Kidney glomerular epithelial cell (primary cell): ENCODE measurements around the gene VPS54.
A peak's percentile ranks its signal among the peaks of the same experiment; 100 is the strongest.
"Not testable (repeated sequence)": the region's sequence is repeated elsewhere in the genome, so short reads cannot be mapped to it uniquely, and the experiment has no call there.

Experiments used
- DNase-seq: peaks from one replicate; lab custom pipeline; 2025; lab: John Stamatoyannopoulos, UW

VPS54 gene

GRCh38 chr2:64021578-64021977 lies 2.4 kb upstream of the VPS54 start:
- no peak for DNase-seq

GRCh38 chr2:64019975-64020528 lies 824 bp upstream of the VPS54 start:
- DNase-seq: no peak

GRCh38 chr2:64018701-64019082 lies 536 bp downstream of the VPS54 start:
- peak; percentile 33 for DNase-seq

GRCh38 chr2:64017811-64018700 lies 1.2 kb downstream of the VPS54 start:
- DNase-seq: peak; percentile 32

DNA sequence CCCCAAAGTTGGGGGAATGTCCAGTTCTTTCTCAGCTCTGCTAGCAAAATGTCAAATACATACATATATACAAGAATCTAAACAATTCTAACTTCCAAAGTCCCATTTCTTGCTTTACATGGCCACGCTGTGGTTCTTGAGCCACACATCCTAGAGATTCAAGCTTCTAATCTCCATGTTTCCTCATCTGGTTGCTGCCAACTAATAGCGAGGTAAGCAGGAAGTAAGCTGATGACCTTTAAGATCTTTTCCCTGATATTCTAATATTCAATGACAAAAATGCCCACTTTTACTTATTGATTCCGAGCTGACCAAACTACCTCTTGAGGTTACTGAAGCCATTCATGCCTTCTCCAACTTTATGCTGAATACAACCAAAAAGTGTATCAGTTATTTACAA lies 3.3 kb downstream of the VPS54 start:
- no peak for DNase-seq

- no peak for DNase-seq
Observed at GRCh38 chr2:64015391-64015790, 3.8 kb downstream of the VPS54 start.

DNA sequence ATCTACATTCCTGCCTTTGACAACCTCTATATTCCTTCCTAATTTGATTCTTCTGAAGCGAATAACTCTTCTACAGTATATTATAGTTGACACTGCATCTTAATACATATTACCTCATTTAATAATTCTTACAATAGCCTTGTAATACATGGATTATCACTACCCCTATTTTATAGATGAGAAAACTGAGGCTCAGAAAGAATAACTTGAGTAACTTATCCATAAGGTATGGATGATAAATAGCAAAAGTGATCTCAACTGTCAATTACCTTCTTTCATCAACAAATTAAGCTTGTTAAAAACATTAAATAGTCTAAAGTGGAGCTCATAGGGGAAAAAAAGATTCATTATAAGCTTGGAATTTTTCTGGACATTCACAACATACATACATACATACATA lies 4.6 kb downstream of the VPS54 start:
- no peak for DNase-seq

GRCh38 chr2:64013053-64013452 lies 6.2 kb downstream of the VPS54 start:
- no peak for DNase-seq

DNA sequence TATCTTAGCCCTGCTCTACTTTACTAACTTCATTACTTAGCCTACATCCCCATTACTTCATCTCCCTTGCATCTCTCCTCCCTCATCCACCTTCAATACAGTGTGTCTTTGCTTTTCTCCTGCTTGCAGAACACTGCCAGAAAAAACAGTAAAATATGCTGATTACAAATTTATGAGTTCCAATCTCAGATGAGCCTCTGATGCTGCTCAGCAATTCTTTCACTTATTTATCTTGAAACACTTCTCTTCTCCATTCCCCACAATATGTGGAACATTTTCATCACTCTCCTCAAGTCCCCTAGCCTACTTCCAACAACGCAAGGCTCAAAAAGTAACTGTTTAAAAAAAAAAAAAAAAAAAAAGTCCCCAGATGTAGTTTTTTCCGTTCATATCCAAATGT lies 7.1 kb downstream of the VPS54 start:
- DNase-seq: no peak

DNA sequence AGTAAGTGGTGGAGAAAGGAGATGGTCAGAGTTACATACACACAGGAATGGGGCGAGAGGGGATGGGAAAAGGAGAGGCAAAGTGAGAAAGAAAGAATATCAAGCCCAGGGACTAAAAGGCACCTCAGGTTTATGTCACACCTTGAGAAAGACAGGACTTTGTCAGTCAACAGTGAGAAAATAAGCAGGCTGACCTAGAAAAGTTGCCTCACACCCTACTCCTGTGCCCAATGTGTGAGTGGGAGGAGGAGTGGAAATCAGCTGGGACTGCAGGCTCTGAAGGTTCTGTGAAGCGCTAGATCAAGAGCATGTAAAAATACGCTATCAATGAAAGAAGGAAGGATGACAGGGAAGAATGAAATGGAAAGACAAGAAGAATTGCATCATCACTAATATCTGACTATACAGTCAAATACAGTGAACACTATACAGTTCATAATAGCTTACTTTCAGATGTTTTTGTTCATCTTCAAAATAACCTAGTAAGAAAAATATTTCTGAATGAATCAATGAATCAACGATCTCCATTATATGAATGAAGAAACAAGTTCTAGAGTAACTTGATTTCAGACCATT lies 10.7 kb downstream of the VPS54 start:
- no peak for DNase-seq

- no peak for DNase-seq
Observed at GRCh38 chr2:64007924-64008323, 11.3 kb downstream of the VPS54 start.

- DNase-seq: no peak
Observed at GRCh38 chr2:64005707-64006356, 13.4 kb downstream of the VPS54 start.

DNA sequence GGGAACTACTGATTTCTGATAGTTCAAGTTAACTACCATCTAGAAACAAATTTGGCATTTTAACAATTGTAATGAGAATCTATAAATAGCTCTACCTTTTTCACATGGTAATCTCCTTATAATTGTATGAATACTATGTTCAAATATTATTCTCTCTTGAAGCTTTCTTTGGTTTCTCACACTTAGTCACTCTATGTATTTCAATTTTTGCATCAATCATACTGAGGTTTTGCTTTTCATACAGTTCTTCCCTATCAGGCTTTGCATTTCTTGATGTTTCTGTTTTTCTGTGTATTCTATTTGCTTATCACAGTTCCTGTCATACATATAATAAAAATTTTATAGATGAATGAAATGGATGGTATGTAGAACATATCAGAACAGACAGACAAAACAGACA lies 16.0 kb downstream of the VPS54 start:
- DNase-seq: no peak

GRCh38 chr2:64001382-64002101 lies 17.7 kb downstream of the VPS54 start:
- DNase-seq: no peak

DNA sequence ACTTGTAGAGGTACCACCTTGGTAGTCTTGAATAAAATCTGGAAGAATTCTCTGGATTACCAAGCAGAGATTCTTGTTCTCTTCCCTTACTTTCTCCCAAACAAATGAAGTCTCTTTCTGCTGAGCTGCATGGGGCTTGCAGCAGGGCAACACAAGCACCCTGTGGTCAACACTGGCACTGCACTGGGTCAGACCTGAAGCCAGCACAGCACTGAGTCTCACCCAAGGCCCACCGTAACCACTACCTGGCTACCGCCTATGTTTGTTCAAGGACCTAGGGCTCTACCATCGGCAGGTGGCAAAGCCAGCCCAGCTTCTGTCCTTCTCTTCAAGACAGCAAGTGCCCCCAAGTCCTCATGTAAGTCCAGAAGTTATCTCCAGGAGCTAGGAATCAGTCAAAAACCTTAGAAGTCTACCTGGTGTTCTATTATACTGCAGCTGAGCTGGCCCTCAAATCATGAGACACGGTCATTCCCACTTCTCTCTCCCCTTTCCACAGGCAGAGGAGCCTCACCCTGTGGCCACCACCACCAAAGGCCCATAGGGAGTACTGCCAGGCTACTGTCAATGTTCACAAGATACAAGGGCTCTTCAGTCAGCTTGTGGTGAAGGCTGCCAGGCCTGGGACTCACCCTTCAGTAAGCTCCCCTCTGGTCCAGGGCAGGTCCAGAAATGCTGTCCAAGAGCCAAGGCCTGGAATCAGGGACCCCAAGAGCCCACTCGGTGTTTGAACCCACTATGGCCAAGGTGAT lies 18.4 kb downstream of the VPS54 start:
- DNase-seq: no peak

GRCh38 chr2:63999049-63999448 lies 20.2 kb downstream of the VPS54 start:
- DNase-seq: no peak

DNA sequence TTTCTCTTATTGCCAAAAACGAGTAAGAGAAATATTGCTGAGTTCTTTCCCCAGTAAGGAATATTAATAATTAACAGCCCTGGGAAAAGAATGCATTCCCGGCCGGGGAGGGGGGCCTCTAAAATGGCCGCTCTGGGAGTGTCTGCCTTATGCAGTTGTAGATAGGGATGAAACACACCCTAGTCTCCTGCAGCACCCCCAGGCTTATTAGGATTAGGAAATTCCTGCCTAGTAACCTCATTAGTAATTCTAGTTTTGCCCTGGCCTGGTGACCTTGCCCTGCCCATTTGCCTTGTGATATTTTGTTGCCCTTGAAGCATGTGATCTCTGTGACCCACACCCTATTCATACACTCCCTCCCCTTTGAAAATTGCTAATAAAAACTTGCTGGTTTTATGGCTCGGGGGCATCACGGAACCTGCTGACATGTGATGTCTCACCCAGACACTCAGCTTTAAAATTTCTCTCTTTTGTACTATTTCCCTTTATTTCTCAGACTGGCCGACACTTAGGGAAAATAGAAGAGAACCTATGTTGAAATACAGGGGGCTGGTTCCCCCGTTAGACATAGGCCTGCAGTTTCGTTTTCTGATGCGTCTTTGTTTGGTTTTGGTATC lies 22.5 kb downstream of the VPS54 start:
- DNase-seq: not testable (repeated sequence)

DNA sequence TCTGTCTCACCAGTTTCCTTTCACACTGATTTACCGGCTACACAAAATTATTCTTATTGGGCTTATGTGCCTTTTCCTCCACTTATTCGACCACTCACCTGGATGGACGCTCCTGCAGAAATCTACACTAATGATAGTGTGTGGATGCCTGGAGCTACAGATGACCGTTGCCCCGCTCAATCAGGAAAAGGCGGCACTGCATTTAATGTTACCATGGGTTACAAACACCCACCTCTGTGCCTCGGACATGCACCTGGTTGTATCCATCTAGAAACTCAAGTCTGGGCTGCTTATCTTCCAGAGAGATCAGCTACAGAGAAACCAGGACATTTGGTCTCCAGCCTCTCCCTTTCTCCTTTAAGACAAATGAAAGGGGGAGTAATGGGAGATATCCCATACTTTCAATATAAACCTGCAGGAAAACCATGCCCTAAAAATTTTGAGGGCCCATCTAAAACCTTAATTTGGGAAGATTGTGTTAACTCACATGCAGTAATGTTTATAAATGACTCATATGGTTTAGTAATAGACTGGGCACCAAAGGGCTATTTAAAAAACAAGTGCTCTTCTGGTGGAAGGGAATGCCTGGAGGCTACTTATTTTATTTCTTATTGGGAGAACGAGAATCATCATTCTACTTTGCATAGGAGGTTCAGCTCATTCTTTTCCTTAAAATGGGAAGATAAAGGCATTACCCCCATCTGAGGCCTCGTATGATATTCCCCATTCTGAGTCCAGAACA lies 24.7 kb downstream of the VPS54 start:
- DNase-seq: not testable (repeated sequence)

- no peak for DNase-seq
Observed at GRCh38 chr2:63993871-63994270, 25.4 kb downstream of the VPS54 start.

- not testable (repeated sequence) for DNase-seq
Observed at GRCh38 chr2:63993130-63993584, 26.1 kb downstream of the VPS54 start.
